H1 (cell line): ENCODE results near the gene SLN. TPM values are rescaled to one million over a fixed set of nuclear protein-coding genes. Genes with fewer than 3 reads are reported as not detected.

Experiments used
- CTCF ChIA-PET: fragments of 300-600 bp; sonication (Branson Sonifier 250); formaldehyde crosslinking; loops from one replicate; lab custom pipeline; 2021; ENCODE audit not compliant: partially characterized antibody; lab: Charles Lee
- POLR2A ChIA-PET: fragments of 300-600 bp; sonication (Branson Sonifier 250); formaldehyde crosslinking; loops from one replicate; lab custom pipeline; 2021; ENCODE audit warnings: inconsistent platforms; ENCODE audit not compliant: partially characterized antibody; lab: Charles Lee
- DNase-seq, 2 experiments: peaks; one replicate each; pipeline versions ENCODE4 v3.0.0 to v3.0.0-alpha.2; 2010 to 2022; ENCODE audit warnings: low spot score in 2 of 2, low read depth in 1 of 2, mixed read lengths in 1 of 2
- FAIRE-seq: peaks from 2 replicates; lab custom pipeline; 2011; peaks lifted over from hg19 to GRCh38; lab: Jason Lieb, UNC
- H2AFZ ChIP-seq: 2 replicates; pipeline ENCODE4 v1.8.1; 2012; ENCODE audit warnings: low read length, inconsistent platforms
- H2AK5ac ChIP-seq: 2 replicates; pipeline ENCODE4 v1.6.1; 2013; ENCODE audit warnings: low read depth, low read length
- H2BK120ac ChIP-seq: replicated peaks from 2 replicates; pipeline ENCODE3; 2013; ENCODE audit warnings: low read depth, low read length, inconsistent platforms
- H2BK12ac ChIP-seq: 2 replicates; pipeline ENCODE4 v1.6.1; 2013; ENCODE audit warnings: low read depth, low read length
- H2BK15ac ChIP-seq: 2 replicates; pipeline ENCODE4 v1.6.1; 2013; ENCODE audit warnings: low read length
- H2BK20ac ChIP-seq: 2 replicates; pipeline ENCODE4 v1.6.1; 2013; ENCODE audit warnings: low read length
- H2BK5ac ChIP-seq: 2 replicates; pipeline ENCODE4 v1.6.1; 2013; ENCODE audit warnings: low read depth, low read length
- H3K14ac ChIP-seq: 2 replicates; pipeline ENCODE4 v1.6.1; 2013; ENCODE audit warnings: inconsistent platforms; ENCODE audit not compliant: insufficient read length
- H3K18ac ChIP-seq: 2 replicates; pipeline ENCODE4 v1.6.1; 2013; ENCODE audit warnings: low read length; ENCODE audit errors: extremely low read depth
- H3K23ac ChIP-seq: 2 replicates; pipeline ENCODE4 v1.6.1; 2013; ENCODE audit warnings: inconsistent platforms; ENCODE audit not compliant: insufficient read length
- H3K23me2 ChIP-seq: 2 replicates; pipeline ENCODE4 v1.6.1; 2013; ENCODE audit warnings: low read depth, low read length
- H3K27ac ChIP-seq: 2 replicates; pipeline ENCODE4 v1.6.1; 2011; ENCODE audit warnings: low read depth, low read length, inconsistent platforms
- H3K27me3 ChIP-seq, 4 experiments: replicated peaks in 1 of 4; 1 replicate in 1 of 4; 2 replicates in 3 of 4; pipeline versions ENCODE4 v1.6.1 to v1.8.1; 2011 to 2013; ENCODE audit warnings: low read length in 3 of 4, mild to moderate bottlenecking in 3 of 4, inconsistent platforms in 2 of 4, mixed read lengths in 2 of 4, moderate library complexity in 1 of 4; ENCODE audit not compliant: control insufficient read depth in 3 of 4, insufficient read depth in 3 of 4; ENCODE audit errors: extremely low read depth in 1 of 4
- H3K36me3 ChIP-seq, 4 experiments: 2 replicates each; pipeline versions ENCODE4 v1.6.1 to v1.8.1; 2011 to 2013; ENCODE audit warnings: mild to moderate bottlenecking in 4 of 4, low read length in 3 of 4, moderate library complexity in 2 of 4, control low read depth in 1 of 4, inconsistent platforms in 1 of 4; ENCODE audit not compliant: insufficient read depth in 4 of 4, control insufficient read depth in 2 of 4
- H3K4ac ChIP-seq: replicated peaks from 2 replicates; pipeline ENCODE3; 2013; ENCODE audit warnings: low read length, low read depth, mixed read lengths, inconsistent platforms; ENCODE audit not compliant: insufficient read length
- H3K4me1 ChIP-seq, 4 experiments: replicated peaks in 1 of 4; 1 replicate in 1 of 4; 2 replicates in 3 of 4; pipeline versions ENCODE4 v1.6.1 to v1.8.1; 2011 to 2013; ENCODE audit warnings: low read length in 3 of 4, inconsistent platforms in 2 of 4, mixed read lengths in 1 of 4; ENCODE audit not compliant: insufficient read depth in 4 of 4, control insufficient read depth in 3 of 4
- H3K4me2 ChIP-seq, 2 experiments: 2 replicates each; pipeline versions ENCODE4 v1.6.1 to v1.8.1; 2011 to 2013; ENCODE audit warnings: low read depth in 2 of 2, low read length in 2 of 2, control low read depth in 1 of 2, inconsistent platforms in 1 of 2, mild to moderate bottlenecking in 1 of 2; ENCODE audit not compliant: insufficient read depth in 1 of 2
- H3K4me3 ChIP-seq, 4 experiments: fragments of 200-600, 300-600 bp in 1 of 4; sonication (generic), shearing (Covaris generic), sonication (Bioruptor Twin) in 1 of 4; 2 replicates each; pipeline versions ENCODE4 v1.5.1 to v1.8.1; 2011 to 2016; ENCODE audit warnings: low read length in 4 of 4, low read depth in 3 of 4, control low read depth in 2 of 4, inconsistent platforms in 2 of 4, mild to moderate bottlenecking in 2 of 4, mixed read lengths in 1 of 4, moderate library complexity in 1 of 4; ENCODE audit not compliant: insufficient read depth in 2 of 4; ENCODE audit errors: extremely low read depth in 1 of 4
- H3K56ac ChIP-seq: replicated peaks from 2 replicates; pipeline ENCODE3; 2013; ENCODE audit warnings: low read depth, mild to moderate bottlenecking, mixed read lengths, low read length, inconsistent platforms; ENCODE audit not compliant: insufficient read length
- H3K79me1 ChIP-seq: 2 replicates; pipeline ENCODE4 v1.6.1; 2013; ENCODE audit warnings: low read depth, low read length, control low read depth
- H3K79me2 ChIP-seq, 2 experiments: 2 replicates each; pipeline versions ENCODE4 v1.6.1 to v1.8.1; 2012 to 2013; ENCODE audit warnings: low read length in 2 of 2, mild to moderate bottlenecking in 2 of 2, inconsistent platforms in 1 of 2; ENCODE audit not compliant: insufficient read depth in 2 of 2, control insufficient read depth in 1 of 2
- H3K9ac ChIP-seq, 4 experiments: replicated peaks in 1 of 4; 1 replicate in 1 of 4; 2 replicates in 3 of 4; pipeline versions ENCODE4 v1.6.1 to v1.8.1; 2011 to 2013; ENCODE audit warnings: low read depth in 3 of 4, low read length in 3 of 4, control low read depth in 2 of 4, mild to moderate bottlenecking in 2 of 4, moderate library complexity in 2 of 4, inconsistent platforms in 1 of 4; ENCODE audit errors: extremely low read depth in 1 of 4
- H3K9me3 ChIP-seq, 2 experiments: 2 replicates each; pipeline versions ENCODE4 v1.6.1 to v1.8.1; 2012 to 2013; ENCODE audit warnings: mild to moderate bottlenecking in 2 of 2, moderate library complexity in 2 of 2, control low read depth in 1 of 2, inconsistent platforms in 1 of 2, low read depth in 1 of 2, low read length in 1 of 2, mixed read lengths in 1 of 2; ENCODE audit not compliant: insufficient read depth in 2 of 2
- H4K20me1 ChIP-seq, 2 experiments: replicated peaks in 1 of 2; 2 replicates each; pipeline versions ENCODE3 to v1.8.1; 2011 to 2013; ENCODE audit warnings: inconsistent platforms in 2 of 2, low read length in 2 of 2, mild to moderate bottlenecking in 1 of 2; ENCODE audit not compliant: insufficient read depth in 2 of 2, control insufficient read depth in 1 of 2
- H4K5ac ChIP-seq: 2 replicates; pipeline ENCODE4 v1.6.1; 2013; ENCODE audit warnings: low read length, low read depth, mixed read lengths, inconsistent platforms; ENCODE audit not compliant: insufficient read length
- H4K8ac ChIP-seq: 2 replicates; pipeline ENCODE4 v1.8.0; 2013; ENCODE audit warnings: mild to moderate bottlenecking, moderate library complexity, low read length, inconsistent platforms; ENCODE audit not compliant: insufficient read depth; ENCODE audit errors: extremely low read depth
- H4K91ac ChIP-seq: replicated peaks from 2 replicates; pipeline ENCODE3; 2013; ENCODE audit warnings: low read length, mixed read lengths, inconsistent platforms; ENCODE audit not compliant: insufficient read length
- CHD1 ChIP-seq: IDR thresholded peaks from 2 replicates; pipeline ENCODE4 v1.6.1; 2012; ENCODE audit warnings: low read depth, low read length, improper control_type of control experiment
- FOSL1 ChIP-seq: IDR thresholded peaks from 2 replicates; pipeline ENCODE4 v1.6.1; 2011; ENCODE audit warnings: mild to moderate bottlenecking, low read depth, low read length, moderate library complexity; ENCODE audit not compliant: insufficient read depth
- GABPA ChIP-seq: IDR thresholded peaks from 2 replicates; pipeline ENCODE4 v1.6.1; 2011; ENCODE audit warnings: mild to moderate bottlenecking, low read length, moderate library complexity, borderline replicate concordance; ENCODE audit not compliant: insufficient read depth
- HDAC6 ChIP-seq: IDR thresholded peaks from one replicate; pipeline ENCODE4 v1.7.1; 2012; ENCODE audit warnings: low read depth, mild to moderate bottlenecking, inconsistent platforms, low read length, moderate library complexity
- JUND ChIP-seq: IDR thresholded peaks from 2 replicates; pipeline ENCODE4 v1.6.1; 2011; ENCODE audit warnings: mild to moderate bottlenecking, improper control_type of control experiment, low read length
- KDM5A ChIP-seq: fragments of 200-600 bp; IDR thresholded peaks from 2 replicates; pipeline ENCODE4 v1.7.1; 2012; ENCODE audit warnings: mild to moderate bottlenecking, low read length, inconsistent platforms, mixed read lengths
- NANOG ChIP-seq: IDR thresholded peaks from 2 replicates; pipeline ENCODE4 v1.6.1; 2011; ENCODE audit warnings: low read length, low read depth, mild to moderate bottlenecking, inconsistent platforms; ENCODE audit not compliant: insufficient read depth, poor library complexity, severe bottlenecking
- RXRA ChIP-seq: IDR thresholded peaks from 2 replicates; pipeline ENCODE4 v1.6.1; 2011; ENCODE audit warnings: low read depth, mild to moderate bottlenecking, low read length, moderate library complexity; ENCODE audit not compliant: insufficient read depth
- SP1 ChIP-seq: IDR thresholded peaks from 2 replicates; pipeline ENCODE4 v1.6.1; 2011; ENCODE audit warnings: low read depth, low read length
- SP4 ChIP-seq: IDR thresholded peaks from 2 replicates; pipeline ENCODE4 v1.6.1; 2012; ENCODE audit warnings: low read length, inconsistent platforms
- SRF ChIP-seq: IDR thresholded peaks from 2 replicates; pipeline ENCODE4 v1.6.1; 2011; ENCODE audit warnings: mild to moderate bottlenecking, low read depth, low read length, moderate library complexity
- TEAD4 ChIP-seq: IDR thresholded peaks from 2 replicates; pipeline ENCODE4 v1.6.1; 2012; ENCODE audit warnings: low read depth, low read length, inconsistent platforms, mixed read lengths
- YY1 ChIP-seq: IDR thresholded peaks from 2 replicates; pipeline ENCODE4 v1.6.1; 2011; ENCODE audit warnings: low read depth, mild to moderate bottlenecking, low read length
- WGBS, 2 experiments: shearing (Covaris generic) in 1 of 2; methylation state at CpG; one replicate each; pipeline versions ENCODE4 v1.1.6 to v1.1.7; 2013 to 2015; ENCODE audit warnings: low lambda C conversion rate in 2 of 2, mixed read lengths in 2 of 2, inconsistent platforms in 1 of 2, low coverage in 1 of 2, missing lambda C conversion rate in 1 of 2; ENCODE audit not compliant: insufficient replicate concordance in 2 of 2, insufficient coverage in 1 of 2, insufficient read length in 1 of 2; ENCODE audit errors: extremely low coverage in 1 of 2, missing lambda C conversion rate in 1 of 2; 5-methylcytosine and 5-hydroxymethylcytosine counted together
- polyA plus RNA-seq, 7 experiments: library from polyadenylated mRNA; depleted of rRNA in 3 of 7; stranded (reverse) in 5 of 7; unstranded in 2 of 7; fragments of >200 nt in 5 of 7; fragments of 200-250 nt in 2 of 7; gene quantifications; 1 replicate in 5 of 7; 2 replicates in 1 of 7; 4 replicates in 1 of 7; pipeline versions ENCODE4 v1.2.1 to v1.2.3, GENCODE V29; 2011 to 2013; ENCODE audit warnings: missing spikeins in 2 of 7, mixed read lengths in 2 of 7
- total RNA-seq: library from RNA; stranded (reverse); fragmentation: NEBNext Ultra II Directional; extraction: Animal tissue kit (Norgen Biotek cat#: 25700); gene quantifications from 2 replicates; pipeline ENCODE4 v1.2.1, GENCODE V29; 2021

The SLN gene
- total and polyA plus RNA-seq, 2 of the 8 experiments (the other 6 are each of a cell fraction or from before 2014, with no cell fraction given): not detected

DNA sequence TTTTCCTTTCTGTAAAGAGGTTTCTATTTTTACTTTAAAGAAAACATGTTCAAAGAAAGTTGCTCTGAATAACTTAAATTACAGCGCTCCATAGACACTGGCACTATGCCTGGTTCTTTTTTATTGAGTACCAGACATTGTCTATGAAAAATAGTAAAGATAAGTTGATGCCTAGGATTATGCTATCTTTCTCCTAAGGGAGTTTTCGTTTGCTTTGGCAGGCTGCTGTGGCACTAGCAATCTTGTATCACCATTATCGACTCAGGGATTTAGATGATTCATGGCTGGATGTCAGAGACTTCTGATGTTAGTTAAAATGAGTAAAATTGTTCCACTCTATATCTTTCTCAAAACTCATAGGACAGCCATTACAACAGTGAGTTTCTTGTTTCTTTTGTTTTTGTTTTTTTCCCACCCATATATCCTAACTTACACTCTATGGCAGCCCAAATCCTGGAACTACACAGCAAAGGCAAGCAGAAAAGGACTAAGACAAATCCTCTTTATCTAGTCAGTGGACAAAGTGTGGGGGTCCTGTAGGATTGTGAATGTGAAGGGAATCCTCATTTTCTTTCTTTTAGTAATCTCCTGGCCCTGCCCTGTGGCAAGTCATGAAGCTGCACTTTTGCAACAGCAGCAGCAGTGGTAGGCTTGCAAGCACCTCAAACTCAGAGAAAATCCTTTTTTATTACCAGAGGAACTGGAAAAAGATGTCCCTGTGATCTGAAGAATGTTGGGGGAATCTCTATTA, 20.7 kb downstream of the SLN start:
- H4K91ac ChIP-seq: no peak overlapping the region
- no peaks in the 10 kb centered on the region for H3K79me2 ChIP-seq
- no peaks in the 10 kb centered on the region for H3K9me3 ChIP-seq
- H2BK15ac ChIP-seq: no peak overlapping the region
- H3K4me2 ChIP-seq: no peak overlapping the region
- no peak overlapping the region for H2BK12ac ChIP-seq
- H3K18ac ChIP-seq: no peak overlapping the region
- H3K4me1 ChIP-seq: no peaks in the 10 kb centered on the region
- FAIRE-seq: no peak
- ChIA-PET POLR2A (no interaction called here), CTCF (interaction anchor here (0.5 to 12.9 kb wide), 12 partner anchors 8 to 142 kb away, joined by 3 to 398 read pairs (median 13); partner anchors contain the start of gene ALKBH8)
- H3K36me3 ChIP-seq: no peaks in the 10 kb centered on the region
- no peaks in the 10 kb centered on the region for H3K27me3 ChIP-seq
- H3K56ac ChIP-seq: no peak overlapping the region
- H3K23me2 ChIP-seq: no peaks in the 10 kb centered on the region
- WGBS, 2 experiments: 93% methylated on average over 3 of the region's 3 CpGs; no CpG with 5 or more reads in 1 of the 2 experiments
- H2BK20ac ChIP-seq: no peak overlapping the region
- H4K5ac ChIP-seq: no peak overlapping the region
- no peak overlapping the region for H3K14ac ChIP-seq
- H3K23ac ChIP-seq: no peak overlapping the region
- H4K8ac ChIP-seq: no peak overlapping the region
- H2BK120ac ChIP-seq: no peak overlapping the region
- no peaks in the 10 kb centered on the region for H4K20me1 ChIP-seq
- H3K4me3 ChIP-seq: no peak overlapping the region
- no peak overlapping the region for H3K9ac ChIP-seq
- H3K27ac ChIP-seq: no peak overlapping the region
- no peak overlapping the region for H2AFZ ChIP-seq
- H2BK5ac ChIP-seq: no peak overlapping the region
- H3K79me1 ChIP-seq: no peaks in the 10 kb centered on the region
- H2AK5ac ChIP-seq: no peak overlapping the region
- no peak for DNase-seq
- no peak overlapping the region for H3K4ac ChIP-seq
- TF ChIP-seq RXRA (no peak), HDAC6 (no peak), NANOG (no peak), KDM5A (no peak), CHD1 (no peak), TEAD4 (no peak), FOSL1 (no peak), SP1 (no peak), GABPA (no peak), JUND (no peak), YY1 (no peak), SRF (no peak), SP4 (no peak)
